Measurements from ENCODE around the gene HRH1. TPM values are rescaled to one million over a fixed set of nuclear protein-coding genes. Genes with fewer than 3 reads are reported as not detected.
"Not testable (repeated sequence)": the region's sequence is repeated elsewhere in the genome, so short reads cannot be mapped to it uniquely, and the experiment has no call there.

HRH1 gene
- total RNA-seq, 1 experiment from 2014 or later: 16.7 TPM

- DNase-seq (ENCODE audit: low read depth): no peak
These were observed 14.1 kb upstream of the HRH1 start for GRCh38 chr3:11140030-11140712.

- no peak for DNase-seq (ENCODE audit: low read depth)
These were observed 13.6 kb upstream of the HRH1 start for GRCh38 chr3:11140713-11141104.

GRCh38 chr3:11143476-11143875, 10.8 kb upstream of the HRH1 start:
- peak; percentile 75 for DNase-seq (ENCODE audit: low read depth)

- no peak for DNase-seq (ENCODE audit: low read depth)
These were observed 9.3 kb upstream of the HRH1 start for GRCh38 chr3:11144996-11145395.

GRCh38 chr3:11145888-11146287, 8.4 kb upstream of the HRH1 start:
- peak; percentile 83 for DNase-seq (ENCODE audit: low read depth)

GRCh38 chr3:11146773-11147660, 7.3 kb upstream of the HRH1 start:
- DNase-seq (ENCODE audit: low read depth): no peak

GRCh38 chr3:11150256-11150655, 4.0 kb upstream of the HRH1 start:
- no peak for DNase-seq (ENCODE audit: low read depth)

GRCh38 chr3:11152301-11152700, 2.0 kb upstream of the HRH1 start:
- DNase-seq (ENCODE audit: low read depth): no peak

- peak; percentile 43 for DNase-seq (ENCODE audit: low read depth)
These were observed 646 bp downstream of the HRH1 start for GRCh38 chr3:11154953-11155325.

GRCh38 chr3:11155341-11156025, 1.2 kb downstream of the HRH1 start:
- DNase-seq (ENCODE audit: low read depth): peak; percentile 85

- no peak for DNase-seq (ENCODE audit: low read depth)
These were observed 1.7 kb downstream of the HRH1 start for GRCh38 chr3:11156026-11156410.

- no peak for DNase-seq (ENCODE audit: low read depth)
These were observed 3.1 kb downstream of the HRH1 start for GRCh38 chr3:11157421-11157820.

GRCh38 chr3:11159421-11159904, 5.2 kb downstream of the HRH1 start:
- peak; percentile 22 for DNase-seq (ENCODE audit: low read depth)

GRCh38 chr3:11161666-11162065, 7.4 kb downstream of the HRH1 start:
- no peak for DNase-seq (ENCODE audit: low read depth)

GRCh38 chr3:11162401-11163345, 8.4 kb downstream of the HRH1 start:
- DNase-seq (ENCODE audit: low read depth): no peak

- DNase-seq (ENCODE audit: low read depth): no peak
These were observed 10.3 kb downstream of the HRH1 start for GRCh38 chr3:11164607-11165006.

- no peak for DNase-seq (ENCODE audit: low read depth)
These were observed 11.2 kb downstream of the HRH1 start for GRCh38 chr3:11165476-11165875.

GRCh38 chr3:11166807-11167400, 12.6 kb downstream of the HRH1 start:
- not testable (repeated sequence) for DNase-seq (ENCODE audit: low read depth)

GRCh38 chr3:11167590-11167989, 13.3 kb downstream of the HRH1 start:
- DNase-seq (ENCODE audit: low read depth): no peak

- no peak for DNase-seq (ENCODE audit: low read depth)
These were observed 14.1 kb downstream of the HRH1 start for GRCh38 chr3:11168406-11168805.

All from HT1080 (cell line).